Measurements from ENCODE around the gene GLP1R.

The GLP1R gene

DNA sequence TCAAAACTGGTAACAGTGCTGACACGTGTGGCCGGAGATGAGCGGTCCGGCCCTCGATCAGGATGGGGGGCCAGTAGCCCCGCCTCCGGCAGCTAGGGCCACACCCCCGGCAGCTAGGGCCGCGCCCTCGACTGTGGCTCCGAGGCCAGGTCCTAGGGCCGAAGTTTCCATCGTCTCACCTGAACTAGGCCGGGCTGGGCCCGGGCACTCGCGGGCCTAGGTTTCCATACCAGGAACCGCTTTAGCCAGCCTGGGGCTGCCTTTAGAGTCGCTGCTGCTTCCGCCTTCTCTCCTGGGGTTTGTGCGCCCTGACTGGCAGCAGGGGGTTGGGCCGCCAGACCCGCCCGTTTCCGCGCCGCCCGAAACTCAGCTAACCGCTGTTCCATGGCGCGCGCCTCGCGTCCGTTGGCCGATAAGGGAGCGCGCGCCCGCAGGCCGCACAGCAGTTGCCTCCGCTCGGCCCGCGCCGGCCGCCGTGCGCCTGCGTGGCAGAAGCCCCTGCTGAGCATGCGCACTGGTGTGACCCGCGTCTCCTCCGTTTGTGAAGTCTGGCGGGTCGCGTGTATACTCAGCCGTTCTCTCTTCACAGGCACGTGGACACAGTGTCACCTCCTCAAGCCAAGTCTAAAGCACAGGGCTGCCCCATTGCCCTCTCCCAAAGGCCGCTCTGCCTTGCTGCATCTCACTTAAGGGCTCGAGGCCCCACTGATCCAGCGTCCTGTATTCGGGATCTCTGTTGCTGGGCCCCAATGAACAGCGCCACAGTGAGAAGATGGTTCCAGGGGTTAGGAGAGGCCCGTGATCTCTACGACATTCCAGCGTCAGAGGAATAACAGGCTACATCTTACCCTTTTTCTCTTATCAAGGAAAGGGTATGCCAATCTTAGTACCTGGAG lies 66.4 kb downstream of the GLP1R start, which contains the start of gene SAYSD1 (continued):
- no peak for TF ChIP-seq ZNF704 (tag by site-specific recombination; IDR thresholded peaks at IDR 0.05)
- TF ChIP-seq ZNF324 (tag by site-specific recombination; IDR thresholded peaks at IDR 0.05) = peak; percentile 97
- no peak for TF ChIP-seq ZNF548 (tag by site-specific recombination; IDR thresholded peaks at IDR 0.05)
- TF ChIP-seq ZFP3 (tag by site-specific recombination; IDR thresholded peaks at IDR 0.05; ENCODE audit: low read depth) = no peak
- TF ChIP-seq YY2 (tag by site-specific recombination; IDR thresholded peaks at IDR 0.05) = peak; percentile 38; the same call in 1 of the 2 replicates
- TF ChIP-seq SCRT2 (tag by site-specific recombination; IDR thresholded peaks at IDR 0.05) = no peak
- TF ChIP-seq TSHZ1 (tag by site-specific recombination; IDR thresholded peaks at IDR 0.05; ENCODE audit: borderline replicate concordance) = peak; percentile 73; the same call in 1 of the 2 replicates
- TF ChIP-seq ZNF623 (tag by site-specific recombination; IDR thresholded peaks at IDR 0.05) = no peak
- no peak for TF ChIP-seq ZNF214 (tag by site-specific recombination; IDR thresholded peaks at IDR 0.05; ENCODE audit: borderline replicate concordance)
- TF ChIP-seq, protein P1, sequence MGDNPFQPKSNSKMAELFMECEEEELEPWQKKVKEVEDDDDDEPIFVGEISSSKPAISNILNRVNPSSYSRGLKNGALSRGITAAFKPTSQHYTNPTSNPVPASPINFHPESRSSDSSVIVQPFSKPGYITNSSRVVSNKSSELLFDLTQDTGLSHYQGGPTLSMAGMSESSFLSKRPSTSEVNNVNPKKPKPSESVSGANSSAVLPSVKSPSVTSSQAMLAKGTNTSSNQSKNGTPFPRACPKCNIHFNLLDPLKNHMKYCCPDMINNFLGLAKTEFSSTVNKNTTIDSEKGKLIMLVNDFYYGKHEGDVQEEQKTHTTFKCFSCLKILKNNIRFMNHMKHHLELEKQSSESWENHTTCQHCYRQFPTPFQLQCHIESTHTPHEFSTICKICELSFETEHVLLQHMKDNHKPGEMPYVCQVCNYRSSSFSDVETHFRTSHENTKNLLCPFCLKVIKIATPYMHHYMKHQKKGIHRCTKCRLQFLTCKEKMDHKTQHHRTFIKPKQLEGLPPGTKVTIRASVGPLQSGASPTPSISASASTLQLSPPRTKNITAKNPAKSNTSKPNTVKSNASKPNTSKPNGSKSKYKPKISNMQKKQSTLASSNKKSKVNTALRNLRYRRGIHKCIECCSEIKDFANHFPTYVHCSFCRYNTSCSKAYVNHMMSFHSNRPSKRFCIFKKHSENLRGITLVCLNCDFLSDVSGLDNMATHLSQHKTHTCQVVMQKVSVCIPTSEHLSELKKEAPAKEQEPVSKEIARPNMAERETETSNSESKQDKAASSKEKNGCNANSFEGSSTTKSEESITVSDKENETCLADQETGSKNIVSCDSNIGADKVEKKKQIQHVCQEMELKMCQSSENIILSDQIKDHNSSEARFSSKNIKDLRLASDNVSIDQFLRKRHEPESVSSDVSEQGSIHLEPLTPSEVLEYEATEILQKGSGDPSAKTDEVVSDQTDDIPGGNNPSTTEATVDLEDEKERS (tag by site-specific recombination; IDR thresholded peaks at IDR 0.05) = no peak; the same call in 1 of the 2 replicates
- no peak for TF ChIP-seq TRIM28 (IDR thresholded peaks at IDR 0.05; ENCODE audit: borderline replicate concordance, low read length)
- peak; percentile 96 for TF ChIP-seq ZNF335 (tag by site-specific recombination; conservative IDR thresholded peaks at IDR 0.05)
- TF ChIP-seq IKZF3 (tag by site-specific recombination; IDR thresholded peaks at IDR 0.05) = no peak
- peak; percentile 59; the same call in 1 of the 2 replicates for TF ChIP-seq WT1 (tag by site-specific recombination; IDR thresholded peaks at IDR 0.05)
- TF ChIP-seq ZNF701 (tag by site-specific recombination; IDR thresholded peaks at IDR 0.05) = no peak
- TF ChIP-seq, protein P2, sequence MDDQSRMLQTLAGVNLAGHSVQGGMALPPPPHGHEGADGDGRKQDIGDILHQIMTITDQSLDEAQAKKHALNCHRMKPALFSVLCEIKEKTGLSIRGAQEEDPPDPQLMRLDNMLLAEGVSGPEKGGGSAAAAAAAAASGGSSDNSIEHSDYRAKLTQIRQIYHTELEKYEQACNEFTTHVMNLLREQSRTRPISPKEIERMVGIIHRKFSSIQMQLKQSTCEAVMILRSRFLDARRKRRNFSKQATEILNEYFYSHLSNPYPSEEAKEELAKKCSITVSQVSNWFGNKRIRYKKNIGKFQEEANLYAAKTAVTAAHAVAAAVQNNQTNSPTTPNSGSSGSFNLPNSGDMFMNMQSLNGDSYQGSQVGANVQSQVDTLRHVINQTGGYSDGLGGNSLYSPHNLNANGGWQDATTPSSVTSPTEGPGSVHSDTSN (CRISPR knock-in tag; IDR thresholded peaks at IDR 0.05) = peak; percentile 78; the same call in 1 of the 2 replicates
- no peak for TF ChIP-seq ZNF555 (tag by site-specific recombination; conservative IDR thresholded peaks at IDR 0.05)
- no peak for TF ChIP-seq GFI1B (tag by site-specific recombination; IDR thresholded peaks at IDR 0.05)
- TF ChIP-seq ZNF626 (tag by site-specific recombination; IDR thresholded peaks at IDR 0.05) = no peak; the same call in 1 of the 2 replicates
- TF ChIP-seq, protein P3, sequence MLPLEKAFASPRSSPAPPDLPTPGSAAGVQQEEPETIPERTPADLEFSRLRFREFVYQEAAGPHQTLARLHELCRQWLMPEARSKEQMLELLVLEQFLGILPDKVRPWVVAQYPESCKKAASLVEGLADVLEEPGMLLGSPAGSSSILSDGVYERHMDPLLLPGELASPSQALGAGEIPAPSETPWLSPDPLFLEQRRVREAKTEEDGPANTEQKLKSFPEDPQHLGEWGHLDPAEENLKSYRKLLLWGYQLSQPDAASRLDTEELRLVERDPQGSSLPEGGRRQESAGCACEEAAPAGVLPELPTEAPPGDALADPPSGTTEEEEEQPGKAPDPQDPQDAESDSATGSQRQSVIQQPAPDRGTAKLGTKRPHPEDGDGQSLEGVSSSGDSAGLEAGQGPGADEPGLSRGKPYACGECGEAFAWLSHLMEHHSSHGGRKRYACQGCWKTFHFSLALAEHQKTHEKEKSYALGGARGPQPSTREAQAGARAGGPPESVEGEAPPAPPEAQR (tag by site-specific recombination; IDR thresholded peaks at IDR 0.05) = no peak
- no peak for TF ChIP-seq ZNF654 (tag by site-specific recombination; IDR thresholded peaks at IDR 0.05; ENCODE audit: low read depth)
- no peak for TF ChIP-seq ZNF169 (tag by site-specific recombination; IDR thresholded peaks at IDR 0.05)
- TF ChIP-seq ZNF280C (tag by site-specific recombination; IDR thresholded peaks at IDR 0.05) = no peak
- no peak for TF ChIP-seq ZNF19 (tag by site-specific recombination; IDR thresholded peaks at IDR 0.05; ENCODE audit: low read depth)
- no peak for TF ChIP-seq ZNF621 (tag by site-specific recombination; IDR thresholded peaks at IDR 0.05)
- peak; percentile 78; the same call in 1 of the 2 replicates for TF ChIP-seq ZNF391 (tag by site-specific recombination; IDR thresholded peaks at IDR 0.05; ENCODE audit: borderline replicate concordance, low read depth)

All from HEK293 (cell line).